Duodenal mucosa (tissue), 2 donors: ENCODE data around the gene ZBED2.
"Not testable (repeated sequence)": the region's sequence is repeated elsewhere in the genome, so short reads cannot be mapped to it uniquely, and the experiment has no call there.

Experiments used
- H3K27ac ChIP-seq: one replicate; pipeline ENCODE4 v1.7.0; 2013; ENCODE audit warnings: low read depth, low read length
- H3K27me3 ChIP-seq, 2 donors: one replicate each; pipeline ENCODE4 v1.7.0; 2013; ENCODE audit warnings: low read length in 2 of 2, control low read depth in 1 of 2; ENCODE audit not compliant: insufficient read depth in 2 of 2, control insufficient read depth in 1 of 2
- H3K36me3 ChIP-seq, 2 donors: one replicate each; pipeline ENCODE4 v1.7.0; 2013; ENCODE audit warnings: low read length in 2 of 2, control low read depth in 1 of 2; ENCODE audit not compliant: insufficient read depth in 2 of 2, control insufficient read depth in 1 of 2
- H3K4me1 ChIP-seq, 2 donors: one replicate each; pipeline ENCODE4 v1.7.0; 2013; ENCODE audit warnings: low read length in 2 of 2, control low read depth in 1 of 2; ENCODE audit not compliant: insufficient read depth in 2 of 2, control insufficient read depth in 1 of 2
- H3K4me3 ChIP-seq, 2 donors: one replicate each; pipeline ENCODE4 v1.7.0; 2013; ENCODE audit warnings: low read length in 2 of 2, low read depth in 1 of 2
- H3K9ac ChIP-seq, 2 donors: one replicate each; pipeline ENCODE4 v1.7.0; 2013; ENCODE audit warnings: low read length in 2 of 2, low read depth in 1 of 2
- H3K9me3 ChIP-seq, 2 donors: one replicate each; pipeline ENCODE4 v1.7.0; 2013; ENCODE audit warnings: low read length in 2 of 2, control low read depth in 1 of 2; ENCODE audit not compliant: control insufficient read depth in 1 of 2

The ZBED2 gene

DNA sequence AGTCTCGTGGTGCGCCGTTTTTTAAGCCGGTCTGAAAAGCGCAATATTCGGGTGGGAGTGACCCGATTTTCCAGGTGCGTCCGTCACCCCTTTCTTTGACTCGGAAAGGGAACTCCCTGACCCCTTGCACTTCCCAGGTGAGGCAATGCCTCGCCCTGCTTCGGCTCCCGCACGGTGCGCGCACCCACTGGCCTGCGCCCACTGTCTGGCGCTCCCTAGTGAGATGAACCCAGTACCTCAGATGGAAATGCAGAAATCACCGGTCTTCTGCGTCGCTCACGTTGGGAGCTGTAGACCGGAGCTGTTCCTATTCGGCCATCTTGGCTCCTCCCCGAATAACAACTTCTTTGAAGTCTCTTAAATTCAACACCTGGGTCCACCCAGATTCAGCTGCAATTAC is 33.2 kb downstream of the ZBED2 start:
- H3K36me3 ChIP-seq, H3K9me3 ChIP-seq, H3K4me3 ChIP-seq, H3K27ac ChIP-seq, H3K4me1 ChIP-seq, H3K9ac ChIP-seq, H3K27me3 ChIP-seq: not testable (repeated sequence)

- Histone ChIP-seq H3K27me3 (no peaks in the 10 kb centered on the region), H3K4me1 (peaks cover 0 to 12% of the 10 kb centered on the region in 2 donors), H3K36me3 (no peaks in the 10 kb centered on the region), H3K27ac (no peak overlapping the region), H3K9ac (no peak overlapping the region), H3K4me3 (no peak overlapping the region), H3K9me3 (no peaks in the 10 kb centered on the region)
These were observed 46.4 kb downstream of the ZBED2 start for GRCh38 chr3:111548756-111549155.

- Histone ChIP-seq H3K27ac (no peak overlapping the region), H3K9me3 (no peaks in the 10 kb centered on the region), H3K9ac (no peak overlapping the region), H3K4me1 (peaks cover 0 to 12% of the 10 kb centered on the region in 2 donors), H3K4me3 (no peak overlapping the region), H3K27me3 (no peaks in the 10 kb centered on the region), H3K36me3 (no peaks in the 10 kb centered on the region)
These were observed 47.1 kb downstream of the ZBED2 start for GRCh38 chr3:111548092-111548491.

GRCh38 chr3:111547631-111548030 is 47.5 kb downstream of the ZBED2 start:
- Histone ChIP-seq H3K4me3 (peak overlapping the region in 1 of 2 donors; percentile 11), H3K36me3 (no peaks in the 10 kb centered on the region), H3K4me1 (peaks cover 0 to 12% of the 10 kb centered on the region in 2 donors), H3K9ac (no peak overlapping the region), H3K27me3 (no peaks in the 10 kb centered on the region), H3K9me3 (no peaks in the 10 kb centered on the region), H3K27ac (no peak overlapping the region)

- H3K4me3 ChIP-seq: peak overlapping the region in 1 of 2 donors; percentile 4
These were observed 49.8 kb downstream of the ZBED2 start for GRCh38 chr3:111545349-111545748.

More at GRCh38 chr3:111545349-111545748, 49.8 kb downstream of the ZBED2 start:
- Histone ChIP-seq H3K9ac (no peak overlapping the region), H3K4me1 (peaks cover 0 to 12% of the 10 kb centered on the region in 2 donors), H3K27ac (no peak overlapping the region), H3K27me3 (no peaks in the 10 kb centered on the region), H3K9me3 (no peaks in the 10 kb centered on the region), H3K36me3 (no peaks in the 10 kb centered on the region)
